ENCODE measurements around the gene PDE6H. TPM values are rescaled to one million over a fixed set of nuclear protein-coding genes. Genes with fewer than 3 reads are reported as not detected.

PDE6H gene
- total RNA-seq, 1 donor from 2014 or later = not detected

DNA sequence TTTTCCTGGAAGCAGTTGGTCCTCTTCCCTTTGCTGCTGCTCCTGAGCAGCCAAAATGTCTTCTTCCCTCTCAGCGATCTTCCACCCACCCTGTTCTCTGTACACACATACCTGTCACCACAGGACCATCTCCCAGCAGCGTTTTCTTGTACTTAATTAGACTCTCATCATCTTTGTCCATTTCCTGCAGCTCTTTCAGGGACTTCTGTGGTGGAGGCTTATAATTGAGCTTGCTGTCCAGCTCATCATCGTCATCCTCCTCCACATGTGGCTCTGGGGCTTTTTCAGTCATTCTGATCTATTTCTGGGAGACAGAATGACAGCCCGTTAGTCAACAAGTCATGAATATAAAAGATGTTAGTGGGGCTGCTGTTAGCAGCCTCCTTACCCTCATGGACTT is 22.4 kb upstream of the PDE6H start:
- Mint-ChIP-seq H3K27ac (no peak overlapping the region), H3K27me3 (no peaks in the 10 kb centered on the region), H3K4me3 (ENCODE audit: low read depth) (no peak overlapping the region), H3K4me1 (ENCODE audit: low read depth) (peaks cover 20% of the 10 kb centered on the region), H3K9me3 (ENCODE audit: low read depth) (no peaks in the 10 kb centered on the region), H3K36me3 (ENCODE audit: insufficient read depth) (no peaks in the 10 kb centered on the region)
- TF ChIP-seq, protein P1, sequence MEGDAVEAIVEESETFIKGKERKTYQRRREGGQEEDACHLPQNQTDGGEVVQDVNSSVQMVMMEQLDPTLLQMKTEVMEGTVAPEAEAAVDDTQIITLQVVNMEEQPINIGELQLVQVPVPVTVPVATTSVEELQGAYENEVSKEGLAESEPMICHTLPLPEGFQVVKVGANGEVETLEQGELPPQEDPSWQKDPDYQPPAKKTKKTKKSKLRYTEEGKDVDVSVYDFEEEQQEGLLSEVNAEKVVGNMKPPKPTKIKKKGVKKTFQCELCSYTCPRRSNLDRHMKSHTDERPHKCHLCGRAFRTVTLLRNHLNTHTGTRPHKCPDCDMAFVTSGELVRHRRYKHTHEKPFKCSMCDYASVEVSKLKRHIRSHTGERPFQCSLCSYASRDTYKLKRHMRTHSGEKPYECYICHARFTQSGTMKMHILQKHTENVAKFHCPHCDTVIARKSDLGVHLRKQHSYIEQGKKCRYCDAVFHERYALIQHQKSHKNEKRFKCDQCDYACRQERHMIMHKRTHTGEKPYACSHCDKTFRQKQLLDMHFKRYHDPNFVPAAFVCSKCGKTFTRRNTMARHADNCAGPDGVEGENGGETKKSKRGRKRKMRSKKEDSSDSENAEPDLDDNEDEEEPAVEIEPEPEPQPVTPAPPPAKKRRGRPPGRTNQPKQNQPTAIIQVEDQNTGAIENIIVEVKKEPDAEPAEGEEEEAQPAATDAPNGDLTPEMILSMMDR (IDR thresholded peaks at IDR 0.05; ENCODE audit: unreplicated experiment) = no peak
- DNase-seq (ENCODE audit: low spot score, unreplicated experiment) = no peak

DNA sequence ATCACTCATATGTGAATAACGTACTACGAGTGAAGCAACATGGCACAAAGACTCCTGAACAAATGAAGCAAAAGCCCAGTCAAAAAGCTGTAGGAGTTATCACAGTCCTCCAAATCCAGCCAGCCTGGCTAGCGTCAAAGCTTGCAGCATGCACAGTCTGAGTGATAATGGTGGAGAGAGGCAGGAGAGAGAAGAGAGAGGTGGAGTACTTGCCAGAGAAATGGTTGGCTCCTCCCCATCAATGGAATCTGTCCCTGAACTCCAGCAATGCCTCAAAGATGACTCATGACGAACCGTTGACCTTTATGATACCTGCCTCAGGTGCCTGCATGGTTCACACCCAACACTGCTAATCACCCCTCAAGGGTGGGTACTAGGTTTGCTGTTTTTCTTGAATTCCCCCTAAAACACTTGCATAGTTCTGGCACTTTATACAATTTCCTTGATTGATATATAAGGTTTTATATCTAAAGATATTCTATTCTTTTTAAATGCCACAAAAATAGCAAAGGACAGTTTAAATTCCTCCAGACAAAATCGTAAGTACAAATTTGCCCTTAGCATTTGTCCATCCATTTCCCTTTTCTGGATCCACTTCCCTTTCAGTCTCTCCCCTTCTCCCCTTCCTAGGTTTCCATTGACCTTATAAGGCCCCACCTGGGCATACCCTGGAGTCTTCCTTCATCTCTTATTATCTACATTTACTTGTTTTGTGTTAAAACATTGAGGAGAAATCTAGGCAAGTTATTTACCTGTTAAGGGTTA is 21.7 kb upstream of the PDE6H start:
- Mint-ChIP-seq H3K27me3 (no peaks in the 10 kb centered on the region), H3K9me3 (ENCODE audit: low read depth) (no peaks in the 10 kb centered on the region), H3K4me1 (ENCODE audit: low read depth) (peaks cover 20% of the 10 kb centered on the region), H3K27ac (no peak overlapping the region), H3K36me3 (ENCODE audit: insufficient read depth) (no peaks in the 10 kb centered on the region), H3K4me3 (ENCODE audit: low read depth) (no peak overlapping the region)
- TF ChIP-seq, protein P1 (IDR thresholded peaks at IDR 0.05; ENCODE audit: unreplicated experiment) = no peak
- no peak for DNase-seq (ENCODE audit: low spot score, unreplicated experiment)

DNA sequence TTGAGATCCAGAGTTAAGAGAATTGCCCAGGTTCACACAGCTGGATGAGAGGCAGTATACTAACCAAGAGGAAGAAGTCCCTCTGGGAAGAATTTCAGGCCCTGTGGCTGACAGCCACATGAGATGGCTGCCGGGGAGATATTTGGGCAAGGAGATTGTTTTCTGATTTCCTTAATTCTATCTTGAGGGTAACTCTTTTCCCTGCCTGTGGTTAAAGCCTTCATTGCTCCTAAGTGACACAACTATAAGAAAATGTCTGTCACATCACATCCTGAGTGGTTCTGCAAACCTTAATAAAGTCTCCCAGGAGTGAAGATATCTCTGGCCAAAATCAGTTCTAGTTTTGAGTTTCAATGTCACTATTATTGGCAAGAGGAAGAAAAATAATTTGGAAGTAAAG is 21.0 kb upstream of the PDE6H start:
- peaks cover 20% of the 10 kb centered on the region for H3K4me1 Mint-ChIP-seq (ENCODE audit: low read depth)

DNA sequence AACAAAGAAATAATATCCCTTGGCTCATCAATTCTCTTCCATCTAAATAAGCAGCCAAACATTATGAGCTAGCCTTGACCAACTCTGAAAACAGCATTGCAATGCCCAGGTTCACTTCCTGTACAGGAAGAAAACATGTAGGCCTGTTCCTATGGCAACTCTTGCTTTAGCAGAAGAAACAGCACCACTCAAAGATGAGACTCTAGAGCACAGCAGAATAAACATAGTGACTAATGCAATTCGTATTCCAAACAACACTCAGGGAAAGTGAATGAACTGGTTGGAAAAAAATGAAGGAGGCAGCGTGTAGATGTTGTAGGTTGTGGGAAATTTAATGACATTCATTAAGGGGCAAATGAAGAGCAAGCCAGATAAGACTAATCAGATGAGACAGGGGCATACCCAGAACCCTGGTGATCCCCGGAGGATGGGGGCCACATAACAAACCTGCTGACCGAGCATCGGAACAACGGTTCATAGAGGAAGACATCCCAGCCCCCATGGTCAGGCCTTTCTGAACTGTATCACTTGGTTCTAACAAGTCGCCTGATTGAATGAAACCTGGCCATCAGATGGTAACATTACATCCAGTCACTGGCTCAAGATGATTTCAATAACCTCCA is 20.4 kb upstream of the PDE6H start:
- Mint-ChIP-seq H3K27me3 (no peaks in the 10 kb centered on the region), H3K4me3 (ENCODE audit: low read depth) (no peak overlapping the region), H3K27ac (no peak overlapping the region), H3K9me3 (ENCODE audit: low read depth) (no peaks in the 10 kb centered on the region), H3K4me1 (ENCODE audit: low read depth) (peaks cover 17% of the 10 kb centered on the region), H3K36me3 (ENCODE audit: insufficient read depth) (no peaks in the 10 kb centered on the region)
- no peak for DNase-seq (ENCODE audit: low spot score, unreplicated experiment)
- TF ChIP-seq, protein P1 (IDR thresholded peaks at IDR 0.05; ENCODE audit: unreplicated experiment) = no peak

More for the DNA sequence above, 21.0 kb upstream of the PDE6H start:
- Mint-ChIP-seq H3K36me3 (ENCODE audit: insufficient read depth) (no peaks in the 10 kb centered on the region), H3K27ac (no peak overlapping the region), H3K9me3 (ENCODE audit: low read depth) (no peaks in the 10 kb centered on the region), H3K4me3 (ENCODE audit: low read depth) (no peak overlapping the region), H3K27me3 (no peaks in the 10 kb centered on the region)
- TF ChIP-seq, protein P1 (IDR thresholded peaks at IDR 0.05; ENCODE audit: unreplicated experiment) = no peak
- no peak for DNase-seq (ENCODE audit: low spot score, unreplicated experiment)

DNA sequence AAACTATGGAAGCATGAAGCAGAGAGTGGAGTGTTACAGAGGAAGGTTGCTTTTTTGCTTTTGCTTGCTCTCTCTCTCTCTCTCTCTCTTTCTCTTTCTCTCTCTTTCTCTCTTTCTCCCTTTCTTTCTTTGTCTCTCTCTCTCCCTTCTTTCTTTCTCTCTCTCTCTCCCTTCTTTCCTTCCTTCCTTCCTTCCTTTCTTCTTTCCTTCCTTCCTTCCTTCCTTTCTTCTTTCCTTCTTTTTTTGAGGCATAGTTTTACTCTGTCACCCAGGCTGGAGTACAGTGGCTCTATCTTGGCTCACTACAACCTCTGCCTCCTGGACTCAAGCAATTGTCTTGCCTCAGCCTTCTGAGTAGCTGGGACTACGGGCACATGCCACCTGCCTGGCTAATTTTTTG is 19.1 kb upstream of the PDE6H start:
- Mint-ChIP-seq H3K4me1 (ENCODE audit: low read depth) (peaks cover 6% of the 10 kb centered on the region), H3K4me3 (ENCODE audit: low read depth) (no peak overlapping the region), H3K27ac (no peak overlapping the region), H3K9me3 (ENCODE audit: low read depth) (no peaks in the 10 kb centered on the region), H3K36me3 (ENCODE audit: insufficient read depth) (no peaks in the 10 kb centered on the region), H3K27me3 (no peaks in the 10 kb centered on the region)
- no peak for DNase-seq (ENCODE audit: low spot score, unreplicated experiment)
- TF ChIP-seq, protein P1 (IDR thresholded peaks at IDR 0.05; ENCODE audit: unreplicated experiment) = no peak
